GM12878 (cell line): ENCODE data around the gene LEFTY1. TPM values are rescaled to one million over a fixed set of nuclear protein-coding genes. Genes with fewer than 3 reads are reported as not detected.

Source experiments
- ATAC-seq: fragments of 200-7000 bp; cut with Tn5 transposase; 3 replicates; pipeline ENCODE4 v1.9.1; 2020; ENCODE audit warnings: mild to moderate bottlenecking, moderate library complexity
- BruUV-seq: library from RNA; stranded (reverse); fragments of 400-500 nt; replicated peaks from 2 replicates; lab custom pipeline; 2021; lab: Mats Ljungman, UMichigan
- CTCF ChIA-PET: fragments of 300-600 bp; sonication (Branson Sonifier 250); formaldehyde crosslinking; extraction: SDS; loops from one replicate; lab custom pipeline; 2021; ENCODE audit warnings: inconsistent platforms; lab: Yijun Ruan, JAX
- POLR2A ChIA-PET: fragments of 350-600 bp; formaldehyde crosslinking; extraction: SDS; loops from one replicate; lab custom pipeline; 2021; ENCODE audit warnings: inconsistent platforms; lab: Charles Lee
- RAD21 ChIA-PET: fragments of 300-600 bp; sonication (Branson Sonifier 250); formaldehyde crosslinking; loops from one replicate; lab custom pipeline; 2023; ENCODE audit warnings: antibody characterized with exemption; ENCODE audit not compliant: unreplicated experiment; lab: Charles Lee
- SMC1A ChIA-PET: fragments of 300-600 bp; sonication (Branson Sonifier 250); formaldehyde crosslinking; loops from one replicate; lab custom pipeline; 2023; ENCODE audit not compliant: unreplicated experiment, uncharacterized antibody; lab: Charles Lee
- DNase-seq: peaks from one replicate; pipeline ENCODE4 v3.0.0-alpha.2; 2011; ENCODE audit warnings: low read depth, low spot score
- FAIRE-seq: peaks from 3 replicates; lab custom pipeline; 2011; peaks lifted over from hg19 to GRCh38; lab: Jason Lieb, UNC
- H2AFZ ChIP-seq: 2 replicates; pipeline ENCODE4 v1.6.0; 2011; ENCODE audit warnings: low read depth, low read length, control low read depth; ENCODE audit not compliant: control insufficient read depth
- H3K27ac ChIP-seq: 2 replicates; pipeline ENCODE4 v1.5.1; 2011; ENCODE audit warnings: control low read depth; ENCODE audit not compliant: control insufficient read depth, insufficient read depth
- H3K27me3 ChIP-seq, 2 experiments: replicated peaks in 1 of 2; 2 replicates each; pipeline versions ENCODE4 v1.6.0 to v1.6.1; 2011; ENCODE audit warnings: low read length in 1 of 2; ENCODE audit not compliant: control insufficient read depth in 2 of 2, insufficient read depth in 2 of 2
- H3K36me3 ChIP-seq, 2 experiments: 2 replicates each; pipeline ENCODE4 v1.5.1; 2011; ENCODE audit warnings: low read length in 1 of 2; ENCODE audit not compliant: control insufficient read depth in 2 of 2, insufficient read depth in 2 of 2
- H3K4me1 ChIP-seq: 2 replicates; pipeline ENCODE4 v1.6.1; 2011; ENCODE audit warnings: mild to moderate bottlenecking, low read length, moderate library complexity, mixed read lengths; ENCODE audit not compliant: control insufficient read depth, insufficient read depth
- H3K4me2 ChIP-seq: 2 replicates; pipeline ENCODE4 v1.6.0; 2011; ENCODE audit warnings: control low read depth; ENCODE audit not compliant: control insufficient read depth, insufficient read depth
- H3K4me3 ChIP-seq: fragments of 200-600 bp; sonication (generic); 2 replicates; pipeline ENCODE4 v1.5.1; 2016
- H3K79me2 ChIP-seq: 2 replicates; pipeline ENCODE4 v1.6.0; 2011; ENCODE audit warnings: low read length; ENCODE audit not compliant: control insufficient read depth, insufficient read depth
- H3K9ac ChIP-seq: 2 replicates; pipeline ENCODE4 v1.8.0; 2011; ENCODE audit warnings: low read length, control low read depth, mixed read lengths; ENCODE audit not compliant: control insufficient read depth, insufficient read depth
- H3K9me3 ChIP-seq: replicated peaks from 3 replicates; pipeline ENCODE4 v1.5.1; 2011; ENCODE audit warnings: mild to moderate bottlenecking, low read length; ENCODE audit not compliant: control insufficient read depth, insufficient read depth
- H4K20me1 ChIP-seq: 2 replicates; pipeline ENCODE4 v1.6.0; 2011; ENCODE audit not compliant: control insufficient read depth, insufficient read depth
- DPF2 ChIP-seq: fragments of 450-650 bp; IDR thresholded peaks from 2 replicates; pipeline ENCODE4 v1.6.1; 2017; ENCODE audit warnings: mild to moderate bottlenecking
- NR2C1 ChIP-seq: fragments of 450-650 bp; IDR thresholded peaks from 2 replicates; pipeline ENCODE4 v1.6.1; 2017; ENCODE audit warnings: antibody characterized with exemption, mild to moderate bottlenecking, moderate library complexity
- NR2F1 ChIP-seq: fragments of 450-650 bp; conservative IDR thresholded peaks from 2 replicates; pipeline ENCODE4 v1.6.1; 2017; ENCODE audit warnings: mild to moderate bottlenecking
- POU2F2 ChIP-seq: IDR thresholded peaks from 3 replicates; pipeline ENCODE4 v1.6.1; 2011; ENCODE audit warnings: low read depth, mild to moderate bottlenecking, low read length, borderline replicate concordance
- YY1 ChIP-seq: IDR thresholded peaks from 2 replicates; pipeline ENCODE4 v1.6.1; 2011; ENCODE audit warnings: low read depth, mild to moderate bottlenecking, low read length
- WGBS: methylation state at CpG from one replicate; pipeline ENCODE4 v1.1.6; 2016; ENCODE audit warnings: low lambda C conversion rate; ENCODE audit not compliant: insufficient replicate concordance, insufficient coverage; ENCODE audit errors: missing lambda C conversion rate; 5-methylcytosine and 5-hydroxymethylcytosine counted together
- in situ Hi-C: fragments of 300-500 bp; cut with MboI; formaldehyde crosslinking; loops from 9 replicates; pipeline ENCODE4 v1.14.3; 2018; ENCODE audit warnings: mixed read lengths
- intact Hi-C: fragments of 100-400 bp; cut with micrococcal nuclease; formaldehyde crosslinking; loops from one replicate; pipeline ENCODE4 v1.14.2; 2022; ENCODE audit not compliant: unreplicated experiment
- polyA plus RNA-seq, 11 experiments: library from polyadenylated mRNA; depleted of rRNA in 4 of 11; unstranded in 6 of 11; stranded (reverse) in 5 of 11; fragments of >200 nt; fragmentation: Nextera tagmentation in 4 of 11; fragmentation: Illumina TruSeq in 1 of 11; extraction: Ambion mirVana in 4 of 11; extraction: Trizol in 1 of 11; gene quantifications; 1 replicate in 1 of 11; 2 replicates in 10 of 11; pipeline versions ENCODE4 v1.2.1 to v1.2.3, GENCODE V29; 2011 to 2016; ENCODE audit warnings: inconsistent platforms in 2 of 11, missing spikeins in 2 of 11, low read depth in 1 of 11
- total RNA-seq, 4 experiments: library from RNA; depleted of rRNA in 3 of 4; stranded (reverse); fragments of >200 nt in 3 of 4; fragmentation: Illumina TruSeq in 1 of 4; extraction: Trizol in 1 of 4; gene quantifications; 2 replicates each; pipeline versions ENCODE4 v1.2.1 to v1.2.3, GENCODE V29; 2013 to 2021

The LEFTY1 gene
- total and polyA plus RNA-seq, 10 of the 15 experiments (the other 5 are each of a cell fraction or from before 2014, with no cell fraction given) = 0.06 TPM; not detected in 8

DNA sequence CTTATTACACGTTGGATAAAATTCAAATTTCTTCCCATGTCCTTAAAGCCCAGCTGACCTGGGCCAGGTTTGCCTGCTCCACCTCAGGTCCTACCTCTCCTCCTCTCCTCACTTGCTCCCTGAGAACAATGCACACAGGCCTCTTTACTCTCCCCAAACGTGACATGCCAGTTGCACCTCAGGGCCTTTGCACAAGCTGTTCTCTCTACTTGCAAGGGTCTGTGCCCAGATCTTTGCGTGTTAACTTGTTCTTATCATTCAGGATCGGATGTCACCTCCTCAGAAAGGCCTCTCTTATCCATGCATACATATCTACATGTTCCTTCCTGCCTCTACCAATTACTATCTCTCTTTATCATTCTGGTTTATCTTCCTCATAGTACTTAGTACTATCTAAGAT, 14.7 kb upstream of the LEFTY1 start (continued):
- TF ChIP-seq YY1 (no peak), POU2F2 (no peak)
- TF ChIP-seq, all 136 proteins: peak for 0

DNA sequence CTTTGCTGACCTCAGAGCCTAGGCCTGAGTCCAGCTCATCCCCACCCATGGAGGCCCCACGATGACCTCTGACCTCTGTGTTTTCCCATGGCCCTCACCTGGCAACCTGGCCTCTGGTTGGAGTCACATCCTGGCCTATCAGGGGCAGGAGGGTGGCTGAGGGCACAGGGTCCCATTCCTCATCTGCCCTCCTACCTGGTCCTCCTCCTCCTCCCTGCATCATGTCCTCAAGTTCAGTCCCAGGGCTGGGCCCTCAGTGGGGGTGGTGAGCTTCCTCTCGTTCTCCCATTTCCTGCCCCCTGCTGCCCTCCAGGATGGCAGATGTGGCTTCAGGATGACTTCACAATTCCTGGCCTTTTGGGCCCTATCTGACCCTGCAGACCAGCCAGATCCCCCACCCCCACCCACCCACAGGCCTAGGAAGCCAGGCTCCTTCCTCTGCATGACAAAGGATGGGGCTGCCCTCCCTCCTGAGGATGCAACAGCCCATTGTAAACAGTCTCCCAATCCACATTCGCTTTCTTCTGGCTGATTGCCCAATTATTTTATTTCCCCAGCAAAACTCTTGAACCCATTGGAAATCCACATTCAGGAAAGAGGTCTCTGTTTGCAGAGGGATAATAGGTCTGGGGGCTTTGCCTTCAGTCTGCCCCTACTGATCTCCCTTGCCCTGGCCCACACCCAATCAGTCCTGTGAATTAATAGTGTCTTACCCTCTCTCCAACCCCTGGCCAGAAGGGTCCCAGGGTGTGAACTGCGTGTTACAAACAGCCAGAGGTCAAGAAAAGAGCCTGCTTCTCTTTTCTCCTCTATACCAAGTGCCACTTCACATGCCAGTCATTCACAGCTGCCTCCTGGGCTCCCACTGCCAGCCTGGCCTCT, 10.3 kb upstream of the LEFTY1 start:
- ChIA-PET RAD21 (interaction anchor here (2.6 to 3.1 kb wide), 2 partner anchors 12 to 16 kb away, joined by 13 to 24 read pairs; partner anchors contain the start of gene TMEM63A), SMC1A (no interaction called here), POLR2A (interaction anchor here (0.6 to 0.9 kb wide), 3 partner anchors 9 to 153 kb away, joined by 3 read pairs; no protein-coding TSS in a partner anchor), CTCF (interaction anchor here (0.6 to 1.5 kb wide), 5 partner anchors 13 to 122 kb away, joined by 3 to 4 read pairs (median 3); partner anchors contain the start of genes SRP9 and TMEM63A)
- no peak overlapping the region for H2AFZ ChIP-seq
- in situ Hi-C loops (no loop called here), intact Hi-C loops (no loop called here)
- no peaks in the 10 kb centered on the region for H3K36me3 ChIP-seq
- DNase-seq (no peak), FAIRE-seq (no peak), ATAC-seq (no peak)
- no peak overlapping the region for H3K27ac ChIP-seq
- H3K4me1 ChIP-seq = peaks cover 20% of the 10 kb centered on the region
- TF ChIP-seq DPF2 (no peak), NR2F1 (peak; percentile 78), NR2C1 (peak; percentile 48; the same call in 1 of the 2 replicates)
- H3K4me3 ChIP-seq = no peak overlapping the region
- no peak overlapping the region for H3K9ac ChIP-seq
- H3K9me3 ChIP-seq = no peaks in the 10 kb centered on the region
- 58% methylated on average over 4 of the region's 4 CpGs for WGBS
- no peaks in the 10 kb centered on the region for H4K20me1 ChIP-seq
- no peak overlapping the region for H3K4me2 ChIP-seq
- no peaks in the 10 kb centered on the region for H3K79me2 ChIP-seq
- no peaks in the 10 kb centered on the region for H3K27me3 ChIP-seq
- BruUV-seq = no TSS peak
